GM12892 (cell line): ENCODE measurements around the gene CBL.

Source experiments
- DNase-seq: peaks from one replicate; pipeline ENCODE4 v3.0.0; 2011; ENCODE audit not compliant: insufficient read length
- FAIRE-seq: peaks from 2 replicates; lab custom pipeline; 2011; peaks lifted over from hg19 to GRCh38; lab: Jason Lieb, UNC
- POLR2A ChIP-seq: IDR thresholded peaks from 2 replicates; pipeline ENCODE4 v1.6.1; 2011; ENCODE audit warnings: low read depth, low read length, control low read depth
- POLR2AphosphoS5 ChIP-seq: IDR thresholded peaks from 2 replicates; pipeline ENCODE4 v1.6.1; 2011; ENCODE audit warnings: low read depth, low read length, control low read depth
- TAF1 ChIP-seq: IDR thresholded peaks from 2 replicates; pipeline ENCODE4 v1.6.1; 2011; ENCODE audit warnings: low read depth, mild to moderate bottlenecking, control low read depth, low read length, borderline replicate concordance

Gene CBL

DNA sequence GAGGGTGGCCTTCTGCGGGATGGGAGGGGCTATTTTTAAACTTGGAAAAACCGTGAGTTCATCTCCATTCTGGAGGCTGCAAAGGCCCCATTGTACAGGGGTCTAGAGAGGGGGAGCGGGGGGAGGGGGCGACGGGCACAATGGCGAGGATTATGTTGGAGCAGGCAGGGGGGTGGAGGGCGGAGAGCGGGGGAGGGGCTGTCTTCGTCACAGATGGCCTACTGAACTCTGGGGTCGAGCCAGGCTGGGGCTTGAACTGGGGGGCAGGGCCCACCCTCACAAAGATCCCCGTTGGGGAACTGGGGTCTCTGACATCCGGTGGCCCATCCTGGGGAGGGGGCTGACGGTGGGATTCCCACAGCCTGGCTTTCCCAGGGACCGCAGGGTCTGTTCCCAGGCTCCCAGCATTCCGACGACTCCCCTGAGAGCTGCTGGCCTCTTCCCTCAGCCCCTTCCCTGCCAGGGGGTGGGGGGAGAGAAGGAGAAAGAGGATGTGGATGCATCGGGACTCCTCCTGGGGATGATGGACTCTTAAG lies 114.2 kb downstream of the CBL start:
- FAIRE-seq (no peak), DNase-seq (no peak)
- no peak for TF ChIP-seq POLR2A
- no peak for TF ChIP-seq POLR2AphosphoS5
- TF ChIP-seq TAF1 = no peak

DNA sequence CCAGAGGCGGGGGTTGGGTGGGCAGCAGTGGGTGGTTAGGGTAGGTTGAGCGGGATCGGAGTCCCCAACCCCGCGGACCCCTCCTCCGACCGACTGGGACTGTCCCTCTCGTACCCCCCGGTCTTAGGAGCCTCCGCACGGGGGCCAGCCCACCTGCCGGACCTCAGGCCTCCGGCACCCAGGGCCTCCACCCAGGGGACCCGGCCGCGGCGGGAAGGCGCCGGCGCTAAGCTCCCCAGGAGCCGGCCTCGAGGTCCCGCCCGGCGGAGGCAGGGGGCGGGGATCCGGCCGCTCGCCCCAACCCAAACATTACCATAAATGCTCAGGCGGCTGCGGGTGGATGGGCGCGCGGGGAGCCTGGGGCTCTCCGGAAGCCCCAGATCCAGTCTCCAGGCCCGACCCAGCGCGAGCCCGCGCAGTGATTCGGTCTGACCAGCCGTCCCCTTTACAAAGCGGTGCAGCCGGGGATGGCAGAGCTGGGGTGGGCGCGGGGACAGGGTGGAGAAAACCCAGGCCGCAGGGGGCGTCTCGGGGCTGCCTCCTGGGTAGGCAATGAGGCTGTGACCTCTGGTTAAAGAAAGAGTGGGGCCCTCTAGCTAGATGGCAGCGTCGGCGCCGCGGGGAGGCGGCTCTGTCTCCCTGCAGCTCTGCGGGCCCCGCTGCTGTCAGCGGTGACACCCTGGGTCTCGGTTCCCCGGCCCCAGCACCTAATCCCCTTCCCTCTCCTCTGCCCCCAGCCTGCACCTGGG lies 114.8 kb downstream of the CBL start:
- TF ChIP-seq TAF1 (peak; percentile 61; the same call in 1 of the 2 replicates), POLR2A (peak; percentile 75), POLR2AphosphoS5 (peak; percentile 57)
- FAIRE-seq = peak; percentile 85
- peak; percentile 80 for DNase-seq

DNA sequence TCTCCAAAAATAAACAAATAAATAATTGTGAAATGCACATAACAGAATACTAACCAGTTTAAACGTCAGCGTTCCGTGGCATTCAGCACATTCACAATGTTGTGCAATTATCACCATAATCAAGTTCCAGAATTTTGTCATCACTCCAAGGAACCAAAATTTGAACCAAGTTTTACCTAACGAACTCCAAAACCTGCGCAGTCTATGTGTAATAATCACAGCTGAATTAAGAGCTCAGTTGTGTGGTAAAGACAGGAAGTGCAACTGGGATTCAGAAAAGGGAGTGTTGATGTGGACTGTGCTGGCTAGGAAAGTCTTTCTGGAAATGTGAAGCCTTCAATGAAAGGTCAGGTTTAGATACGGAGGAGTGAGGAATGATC lies 116.2 kb downstream of the CBL start:
- DNase-seq = no peak
- TF ChIP-seq TAF1 (no peak), POLR2A (no peak), POLR2AphosphoS5 (no peak)
- peak; percentile 70 for FAIRE-seq

DNA sequence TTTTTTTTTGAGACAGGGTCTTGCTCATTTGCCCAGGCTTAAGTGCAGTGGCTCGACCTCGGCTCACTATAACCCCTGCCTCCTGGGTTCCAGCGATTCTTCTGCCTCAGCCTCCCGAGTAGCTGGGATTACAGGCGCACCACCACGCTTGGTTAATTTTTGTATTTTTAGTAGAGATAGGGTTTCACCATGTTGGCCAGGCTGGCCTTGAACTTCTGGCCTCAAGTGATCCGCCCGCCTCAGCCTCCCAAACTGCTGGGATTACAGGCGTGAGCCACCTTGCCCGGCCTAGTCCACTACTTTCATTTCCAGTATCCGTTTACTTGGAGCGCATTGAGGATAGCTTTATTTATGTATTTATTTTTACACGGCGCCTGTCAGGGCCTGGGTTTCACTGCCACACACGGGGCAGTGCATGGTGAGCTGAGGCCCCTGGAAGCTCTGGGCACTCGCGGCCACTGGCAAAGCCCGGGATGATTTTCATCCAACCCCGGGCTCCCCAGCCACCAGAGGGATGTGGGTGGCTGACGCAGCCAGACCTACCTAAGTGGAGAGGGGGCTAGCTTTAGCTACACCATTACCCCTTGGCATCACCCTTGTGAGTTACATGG lies 116.9 kb downstream of the CBL start:
- DNase-seq (no peak), FAIRE-seq (no peak)
- TF ChIP-seq POLR2A = no peak
- TF ChIP-seq TAF1 = no peak
- TF ChIP-seq POLR2AphosphoS5 = no peak

DNA sequence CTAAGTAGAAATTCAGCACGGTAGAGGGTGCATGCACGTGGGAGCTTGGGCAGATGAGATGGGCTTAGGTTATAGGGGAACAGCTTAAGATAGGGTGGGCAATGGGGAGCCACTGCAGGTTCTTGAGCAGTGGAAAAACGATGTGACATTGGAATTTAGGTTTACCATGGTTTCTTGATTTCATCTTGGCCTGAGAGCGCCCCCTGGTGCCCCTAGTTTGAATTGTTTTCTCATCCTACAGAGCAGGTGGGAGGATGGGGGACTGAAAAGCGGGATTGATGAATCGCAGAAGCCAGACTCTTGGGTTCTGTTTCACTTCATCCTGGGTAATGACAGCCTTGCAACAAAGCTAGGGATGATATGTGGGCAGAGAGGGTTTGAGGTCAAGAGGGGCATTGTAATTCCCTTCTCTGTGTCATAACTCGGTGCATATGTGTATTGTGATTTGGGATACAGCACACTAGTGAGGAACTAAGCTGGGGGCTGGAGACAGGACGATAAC lies 117.4 kb downstream of the CBL start:
- DNase-seq = peak; percentile 31
- FAIRE-seq = peak; percentile 94
- no peak for TF ChIP-seq TAF1
- TF ChIP-seq POLR2A = no peak
- TF ChIP-seq POLR2AphosphoS5 = no peak

DNA sequence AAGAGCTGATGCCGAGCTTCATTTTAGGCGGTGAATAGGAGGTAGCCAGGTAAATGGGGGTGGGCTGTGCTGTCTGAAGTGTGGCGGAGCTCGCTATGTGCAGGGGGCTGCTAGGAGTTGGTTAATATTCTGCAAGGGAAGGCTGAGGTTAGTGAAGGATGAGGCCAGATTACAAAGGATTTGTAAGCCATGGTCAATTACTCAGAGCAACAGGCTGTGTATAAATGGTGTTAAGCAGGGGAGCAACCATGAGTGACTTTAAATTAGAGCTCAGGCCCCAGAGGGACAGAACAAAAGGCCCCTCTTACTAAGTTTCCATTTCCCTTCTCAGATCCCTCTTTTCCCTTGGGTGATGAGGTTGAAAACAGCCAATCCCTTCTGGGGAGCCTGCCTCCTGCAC lies 118.0 kb downstream of the CBL start:
- no peak for DNase-seq
- FAIRE-seq = peak; percentile 42
- no peak for TF ChIP-seq TAF1
- TF ChIP-seq POLR2A = no peak
- TF ChIP-seq POLR2AphosphoS5 = no peak

DNA sequence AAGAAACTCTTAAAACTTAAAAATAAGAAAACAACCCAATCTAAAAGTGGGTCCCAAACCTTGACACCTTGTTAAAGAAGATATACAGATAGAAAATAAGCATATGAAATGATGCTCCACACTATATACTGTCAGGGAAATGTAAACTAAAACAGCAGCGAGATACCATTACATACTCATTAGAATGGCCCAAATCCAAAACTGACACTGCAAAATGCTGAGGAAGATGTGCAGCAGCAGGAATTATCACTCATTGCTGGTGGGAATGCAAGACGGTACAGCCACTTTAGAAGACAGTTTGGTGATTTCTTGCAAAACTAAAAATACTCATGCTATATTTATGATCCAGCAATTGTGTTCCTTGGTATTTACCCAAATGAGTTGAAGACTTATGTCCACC lies 123.2 kb downstream of the CBL start:
- no peak for FAIRE-seq
- DNase-seq = no peak
- no peak for TF ChIP-seq POLR2A
- TF ChIP-seq POLR2AphosphoS5 = no peak
- TF ChIP-seq TAF1 = no peak

DNA sequence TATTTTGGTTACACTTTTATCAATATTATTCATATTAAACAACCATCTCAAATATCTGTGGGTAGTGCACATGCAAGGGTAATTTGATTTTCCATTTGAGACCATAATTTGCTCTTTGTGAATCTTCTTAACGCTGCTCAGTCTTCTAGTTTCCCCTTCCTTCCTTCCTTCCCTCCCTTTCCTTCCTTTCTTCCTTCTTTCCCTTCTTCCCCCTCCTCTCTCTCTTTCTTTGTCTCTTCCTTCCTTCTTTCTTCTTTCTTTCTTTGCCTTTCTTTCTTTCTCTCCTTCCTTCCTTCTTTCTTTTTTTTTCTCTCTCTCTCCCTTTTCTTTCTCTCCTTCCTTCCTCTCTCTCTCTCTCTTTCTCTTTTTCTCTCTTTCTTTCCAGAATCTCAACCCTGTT lies 124.1 kb downstream of the CBL start:
- DNase-seq (no peak), FAIRE-seq (no peak)
- TF ChIP-seq POLR2A (no peak), TAF1 (no peak)

DNA sequence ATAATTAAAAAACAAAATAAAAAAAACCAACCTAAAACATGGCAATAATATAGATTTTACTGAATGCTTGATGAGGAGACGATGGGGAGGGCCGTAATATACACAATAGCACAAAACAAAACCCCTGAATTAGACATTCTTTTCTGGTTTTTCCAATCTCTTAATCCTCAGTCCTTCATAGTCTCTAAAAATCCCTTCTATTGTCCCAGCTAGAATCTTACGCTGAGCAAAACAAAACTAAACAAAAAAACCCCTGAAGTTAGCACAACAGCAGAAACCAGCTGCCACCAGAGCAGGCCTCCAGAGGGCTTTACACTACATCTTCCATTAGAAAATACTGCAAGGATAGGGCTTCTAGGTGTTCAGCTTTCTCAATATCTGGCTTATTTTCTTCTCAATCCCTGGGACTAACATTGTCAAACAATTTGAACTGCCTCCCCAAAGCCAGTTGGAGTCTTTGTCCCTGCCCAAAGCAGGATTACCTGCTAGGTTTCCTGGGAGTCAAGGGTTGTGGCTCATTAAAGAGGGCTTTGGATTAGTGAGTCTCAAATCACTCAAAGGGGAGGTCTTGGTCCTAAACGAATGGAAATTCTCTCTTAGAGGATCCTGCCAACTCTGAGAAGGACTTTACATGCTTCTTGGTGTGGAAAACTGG lies 126.1 kb downstream of the CBL start:
- FAIRE-seq = no peak
- no peak for DNase-seq
- TF ChIP-seq POLR2AphosphoS5 (no peak), POLR2A (no peak), TAF1 (no peak)

DNA sequence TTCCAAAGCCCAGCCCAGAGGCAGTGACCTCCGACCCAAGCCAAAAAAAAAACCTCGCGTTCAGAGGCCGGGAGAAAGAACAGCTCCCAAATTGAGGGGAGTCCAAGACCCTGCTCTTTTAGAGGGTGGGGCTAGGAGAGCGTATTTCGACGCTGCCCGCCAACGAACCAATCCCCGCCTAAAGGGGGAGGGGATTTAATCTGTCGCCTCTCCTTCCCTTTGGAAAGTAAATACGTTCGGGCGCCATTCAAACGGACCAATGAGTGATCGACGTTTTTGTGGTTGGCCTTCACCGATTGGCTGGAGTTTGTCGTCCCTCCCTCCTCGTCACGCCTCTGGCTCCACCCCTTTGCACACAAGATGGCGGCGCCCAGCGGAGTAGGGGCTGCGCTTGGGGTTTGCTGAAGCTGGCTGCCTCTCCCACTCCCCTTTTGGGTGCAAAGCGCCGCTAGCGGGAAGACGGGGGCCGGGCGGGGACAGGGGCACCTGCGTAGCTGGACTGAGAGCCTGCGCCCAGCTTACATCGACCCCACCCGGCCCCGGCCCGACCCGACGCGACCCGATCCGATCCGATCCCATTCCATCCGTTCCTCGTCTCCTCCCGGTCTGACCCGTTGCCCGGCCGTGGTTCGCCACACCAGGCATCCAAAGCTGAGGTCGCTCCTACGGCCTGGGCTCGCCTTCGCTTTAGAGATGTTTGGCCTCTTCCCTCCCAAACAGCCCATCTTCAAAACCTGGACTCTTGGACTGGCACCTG lies 128.2 kb downstream of the CBL start, which contains the start of gene RNF26:
RNF26 (plus strand) TSS at position 354 of the 757 bp plus-strand sequence. CDS start 596 bp downstream, outside the sequence.
- FAIRE-seq (peak; percentile 100), DNase-seq (peak; percentile 99)
- TF ChIP-seq TAF1 = peak; percentile 67; the same call in 1 of the 2 replicates
- TF ChIP-seq POLR2AphosphoS5 = peak; percentile 62; the same call in 1 of the 2 replicates
- peak; percentile 79; the same call in 1 of the 2 replicates for TF ChIP-seq POLR2A
